Activated naive CD4-positive, alpha-beta T cell treated with anti-CD3 and anti-CD28 coated beads, Interleukin-2, amount 50 U/mL, for 72 hours (primary cell): ENCODE measurements around the gene PPAT. TPM values are rescaled to one million over a fixed set of nuclear protein-coding genes. Genes with fewer than 3 reads are reported as not detected.

ENCODE experiments used
- ATAC-seq, 2 donors: fragments of 150-1000 bp; cut with Tn5 transposase; 2 replicates each; pipeline ENCODE4 v1.10.0; 2021; ENCODE audit warnings: mild to moderate bottlenecking in 2 of 2, moderate library complexity in 2 of 2
- DNase-seq, 2 donors: peaks; one replicate each; pipeline ENCODE4 v3.0.0; 2021 to 2022; ENCODE audit warnings: low spot score in 2 of 2
- H3K27ac Mint-ChIP-seq, 2 donors: one replicate each; pipeline ENCODE4 v1.8.0; 2022; ENCODE audit warnings: mild to moderate bottlenecking in 2 of 2, mixed read lengths in 2 of 2
- H3K36me3 Mint-ChIP-seq, 2 donors: one replicate each; pipeline ENCODE4 v1.8.0; 2022; ENCODE audit warnings: mixed read lengths in 2 of 2
- H3K9me3 Mint-ChIP-seq, 2 donors: one replicate each; pipeline ENCODE4 v1.8.0; 2022; ENCODE audit warnings: mixed read lengths in 2 of 2
- total RNA-seq, 2 donors: library from RNA; stranded (reverse); gene quantifications; one replicate each; pipeline ENCODE4 v1.2.3, GENCODE V29; 2022

Gene PPAT
- total RNA-seq, 2 donors from 2014 or later: 34.4 to 50.8 TPM

- DNase-seq: no peak
- ATAC-seq: no peak
- Mint-ChIP-seq H3K36me3 (peaks cover 11 to 67% of the 10 kb centered on the region in 2 donors), H3K27ac (peak overlapping the region in 1 of 2 donors; percentile 69), H3K9me3 (no peaks in the 10 kb centered on the region)
Observed at GRCh38 chr4:56448301-56448700, 12.9 kb upstream of the PPAT start.

- peaks cover 18 to 75% of the 10 kb centered on the region in 2 donors for H3K36me3 Mint-ChIP-seq
- peak overlapping the region in 1 of 2 donors; percentile 55 for H3K27ac Mint-ChIP-seq
- DNase-seq (no peak), ATAC-seq (no peak)
- H3K9me3 Mint-ChIP-seq: no peaks in the 10 kb centered on the region
Observed at GRCh38 chr4:56445699-56446098, 10.3 kb upstream of the PPAT start.

GRCh38 chr4:56444719-56445118 lies 9.3 kb upstream of the PPAT start:
- DNase-seq: no peak
- Mint-ChIP-seq H3K9me3 (no peaks in the 10 kb centered on the region), H3K36me3 (peaks cover 21 to 70% of the 10 kb centered on the region in 2 donors), H3K27ac (peak overlapping the region in 1 of 2 donors; percentile 26)
- ATAC-seq: no peak

- Mint-ChIP-seq H3K9me3 (no peaks in the 10 kb centered on the region), H3K36me3 (peaks cover 30 to 76% of the 10 kb centered on the region in 2 donors), H3K27ac (no peak overlapping the region)
- DNase-seq: no peak
- ATAC-seq: no peak
Observed at GRCh38 chr4:56440983-56441382, 5.6 kb upstream of the PPAT start.

GRCh38 chr4:56438766-56439165 lies 3.4 kb upstream of the PPAT start:
- no peak for ATAC-seq
- H3K36me3 Mint-ChIP-seq: peaks cover 37 to 62% of the 10 kb centered on the region in 2 donors

GRCh38 chr4:56434599-56435139 lies 746 bp downstream of the PPAT start:
- Mint-ChIP-seq H3K27ac (peak overlapping the region; percentile 92 to 93), H3K36me3 (peaks cover 27 to 47% of the 10 kb centered on the region in 2 donors), H3K9me3 (no peaks in the 10 kb centered on the region)
- peak in 1 of 2 donors; percentile 9 for ATAC-seq
- DNase-seq: peak in 1 of 2 donors; percentile 41

More at GRCh38 chr4:56438766-56439165, 3.4 kb upstream of the PPAT start:
- no peak for DNase-seq
- Mint-ChIP-seq H3K9me3 (no peaks in the 10 kb centered on the region), H3K27ac (peak overlapping the region in 1 of 2 donors; percentile 97)

- ATAC-seq: no peak
- DNase-seq: no peak
- H3K9me3 Mint-ChIP-seq: no peaks in the 10 kb centered on the region
- no peak overlapping the region for H3K27ac Mint-ChIP-seq
- peaks cover 21 to 37% of the 10 kb centered on the region in 2 donors for H3K36me3 Mint-ChIP-seq
Observed at GRCh38 chr4:56433280-56433679, 2.1 kb downstream of the PPAT start.

GRCh38 chr4:56430203-56430602 lies 5.2 kb downstream of the PPAT start:
- Mint-ChIP-seq H3K36me3 (peaks cover 7 to 26% of the 10 kb centered on the region in 2 donors), H3K27ac (no peak overlapping the region), H3K9me3 (peaks cover 0 to 4% of the 10 kb centered on the region in 2 donors)
- ATAC-seq (no peak), DNase-seq (no peak)

GRCh38 chr4:56427179-56427578 lies 8.2 kb downstream of the PPAT start:
- Mint-ChIP-seq H3K27ac (no peak overlapping the region), H3K9me3 (peaks cover 0 to 4% of the 10 kb centered on the region in 2 donors), H3K36me3 (peaks cover 0 to 19% of the 10 kb centered on the region in 2 donors)
- ATAC-seq: no peak
- no peak for DNase-seq

- Mint-ChIP-seq H3K9me3 (peaks cover 0 to 4% of the 10 kb centered on the region in 2 donors), H3K36me3 (peaks cover 0 to 13% of the 10 kb centered on the region in 2 donors), H3K27ac (no peak overlapping the region)
- DNase-seq (no peak), ATAC-seq (peak in 1 of 2 donors; percentile 18)
Observed at GRCh38 chr4:56426273-56426672, 9.1 kb downstream of the PPAT start.

- peaks cover 0 to 10% of the 10 kb centered on the region in 2 donors for H3K36me3 Mint-ChIP-seq
- no peak overlapping the region for H3K27ac Mint-ChIP-seq
- peaks cover 0 to 4% of the 10 kb centered on the region in 2 donors for H3K9me3 Mint-ChIP-seq
- DNase-seq (no peak), ATAC-seq (no peak)
Observed at GRCh38 chr4:56425518-56425917, 9.9 kb downstream of the PPAT start.

- DNase-seq (peak in 1 of 2 donors; percentile 25), ATAC-seq (peak in 1 of 2 donors; percentile 41)
- Mint-ChIP-seq H3K9me3 (peaks cover 0 to 4% of the 10 kb centered on the region in 2 donors), H3K27ac (no peak overlapping the region), H3K36me3 (peaks cover 0 to 10% of the 10 kb centered on the region in 2 donors)
Observed at GRCh38 chr4:56424697-56425514, 10.5 kb downstream of the PPAT start.

- DNase-seq (no peak), ATAC-seq (no peak)
- peaks cover 0 to 10% of the 10 kb centered on the region in 2 donors for H3K36me3 Mint-ChIP-seq
- no peak overlapping the region for H3K27ac Mint-ChIP-seq
- peaks cover 0 to 4% of the 10 kb centered on the region in 2 donors for H3K9me3 Mint-ChIP-seq
Observed at GRCh38 chr4:56424176-56424575, 11.2 kb downstream of the PPAT start.

GRCh38 chr4:56417396-56417795 lies 18.0 kb downstream of the PPAT start:
- Mint-ChIP-seq H3K9me3 (no peaks in the 10 kb centered on the region), H3K27ac (no peak overlapping the region), H3K36me3 (no peaks in the 10 kb centered on the region)
- ATAC-seq: no peak
- DNase-seq: no peak

- ATAC-seq (no peak), DNase-seq (no peak)
- H3K9me3 Mint-ChIP-seq: no peaks in the 10 kb centered on the region
- no peak overlapping the region for H3K27ac Mint-ChIP-seq
- no peaks in the 10 kb centered on the region for H3K36me3 Mint-ChIP-seq
Observed at GRCh38 chr4:56416349-56416748, 19.1 kb downstream of the PPAT start.

- H3K27ac Mint-ChIP-seq: no peak overlapping the region
- no peak for DNase-seq
- ATAC-seq: no peak
- H3K9me3 Mint-ChIP-seq: no peaks in the 10 kb centered on the region
- no peaks in the 10 kb centered on the region for H3K36me3 Mint-ChIP-seq
Observed at GRCh38 chr4:56414135-56414670, 21.2 kb downstream of the PPAT start.
